GM12872 (cell line): ENCODE results near the gene SH2B2.

Experiments
- CTCF ChIP-seq: IDR thresholded peaks from 3 replicates; pipeline ENCODE4 v1.5.1; 2011; ENCODE audit warnings: low read depth, mild to moderate bottlenecking, low read length, moderate library complexity; ENCODE audit not compliant: insufficient read depth

The SH2B2 gene

DNA sequence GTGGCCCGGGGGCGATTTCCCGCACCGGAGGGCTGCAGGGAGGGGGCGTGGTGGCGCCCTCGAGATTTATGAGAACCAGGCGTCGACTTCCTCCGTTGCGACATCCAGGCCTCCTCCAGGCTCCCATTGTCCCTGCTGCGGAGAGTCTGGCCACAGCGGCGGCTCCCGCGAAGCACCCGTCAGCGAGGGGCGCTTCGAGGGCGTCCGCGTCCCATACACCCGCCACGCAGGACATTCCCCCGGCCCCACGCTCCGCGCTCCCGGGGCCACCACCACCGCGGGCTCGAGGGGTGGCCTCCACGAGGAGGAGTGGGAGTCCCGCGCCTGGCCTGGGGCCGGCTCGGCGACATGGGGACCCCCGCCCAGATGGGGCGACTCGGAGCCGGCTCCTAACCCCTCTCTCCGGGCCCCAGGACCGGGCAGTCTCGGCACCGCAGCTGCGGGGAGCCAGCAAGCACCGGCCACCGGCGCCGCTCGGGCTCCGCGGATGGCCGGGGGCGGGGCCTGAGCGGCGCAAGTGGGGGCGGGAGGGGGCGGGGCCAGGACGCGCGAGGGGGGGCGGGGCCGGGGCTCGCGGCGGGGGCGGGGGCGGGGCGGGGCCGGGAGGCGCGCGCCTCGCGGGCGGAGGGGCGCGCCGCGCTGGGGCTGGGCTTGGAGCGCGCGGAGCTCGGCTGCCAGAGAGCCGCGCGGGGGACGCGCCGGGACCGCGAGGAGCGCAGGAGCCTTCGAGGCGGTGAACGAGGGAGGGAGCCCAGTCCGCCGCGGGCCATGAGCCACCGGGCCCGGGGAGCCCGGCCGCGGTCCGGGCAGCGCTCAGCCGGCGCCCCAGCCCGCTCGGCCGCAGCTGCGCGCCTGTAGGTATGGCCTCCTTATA is at the start of gene SH2B2:
Gene SH2B2, plus strand, starts transcription at position 632 of the 874 bp plus-strand sequence. CDS start 13,683 bp downstream, outside the sequence.
- no peak for TF ChIP-seq CTCF

- TF ChIP-seq CTCF, result no peak
These were observed 47.4 kb upstream of the SH2B2 start for GRCh38 chr7:102239206-102239820.

GRCh38 chr7:102241431-102241830 is 45.2 kb upstream of the SH2B2 start:
- no peak for TF ChIP-seq CTCF

DNA sequence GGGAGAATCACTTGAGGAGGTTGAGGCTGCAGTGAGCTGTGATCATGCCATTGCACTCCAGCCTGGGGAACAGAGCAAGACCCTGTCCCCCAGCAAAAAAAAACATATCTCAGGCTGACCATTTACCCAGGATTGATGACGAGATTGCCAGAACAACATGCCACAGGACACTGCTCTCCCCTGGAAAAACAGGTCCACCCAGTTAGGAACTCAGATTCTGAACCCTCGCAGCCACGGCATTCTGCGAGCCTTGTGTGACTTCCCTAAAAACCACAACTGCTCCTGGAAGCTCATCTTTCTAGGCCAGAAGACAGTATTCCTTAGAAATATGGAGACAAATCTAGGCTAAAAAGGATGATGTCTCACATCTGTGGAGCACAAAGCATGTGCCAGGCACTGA is 42.1 kb upstream of the SH2B2 start:
- no peak for TF ChIP-seq CTCF

DNA sequence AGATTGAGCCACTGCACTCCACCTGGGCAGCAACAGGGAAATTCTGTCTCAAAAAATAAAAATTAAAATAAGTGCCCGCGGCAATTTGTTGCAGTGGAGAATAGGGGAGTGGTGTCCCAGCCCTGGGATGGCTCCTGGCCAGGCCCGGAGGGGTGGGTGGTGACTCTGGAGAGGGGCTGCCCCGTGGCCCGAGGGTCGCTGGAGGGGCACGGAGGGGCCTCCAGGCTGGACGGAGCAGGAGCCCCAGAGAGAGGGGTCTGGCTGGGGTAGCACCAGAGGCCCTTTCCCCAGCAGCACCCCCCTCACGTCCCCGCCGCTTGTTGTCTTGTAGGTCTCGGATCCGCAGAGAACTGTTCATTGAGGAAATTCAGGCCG is 38.6 kb upstream of the SH2B2 start:
- no peak for TF ChIP-seq CTCF

DNA sequence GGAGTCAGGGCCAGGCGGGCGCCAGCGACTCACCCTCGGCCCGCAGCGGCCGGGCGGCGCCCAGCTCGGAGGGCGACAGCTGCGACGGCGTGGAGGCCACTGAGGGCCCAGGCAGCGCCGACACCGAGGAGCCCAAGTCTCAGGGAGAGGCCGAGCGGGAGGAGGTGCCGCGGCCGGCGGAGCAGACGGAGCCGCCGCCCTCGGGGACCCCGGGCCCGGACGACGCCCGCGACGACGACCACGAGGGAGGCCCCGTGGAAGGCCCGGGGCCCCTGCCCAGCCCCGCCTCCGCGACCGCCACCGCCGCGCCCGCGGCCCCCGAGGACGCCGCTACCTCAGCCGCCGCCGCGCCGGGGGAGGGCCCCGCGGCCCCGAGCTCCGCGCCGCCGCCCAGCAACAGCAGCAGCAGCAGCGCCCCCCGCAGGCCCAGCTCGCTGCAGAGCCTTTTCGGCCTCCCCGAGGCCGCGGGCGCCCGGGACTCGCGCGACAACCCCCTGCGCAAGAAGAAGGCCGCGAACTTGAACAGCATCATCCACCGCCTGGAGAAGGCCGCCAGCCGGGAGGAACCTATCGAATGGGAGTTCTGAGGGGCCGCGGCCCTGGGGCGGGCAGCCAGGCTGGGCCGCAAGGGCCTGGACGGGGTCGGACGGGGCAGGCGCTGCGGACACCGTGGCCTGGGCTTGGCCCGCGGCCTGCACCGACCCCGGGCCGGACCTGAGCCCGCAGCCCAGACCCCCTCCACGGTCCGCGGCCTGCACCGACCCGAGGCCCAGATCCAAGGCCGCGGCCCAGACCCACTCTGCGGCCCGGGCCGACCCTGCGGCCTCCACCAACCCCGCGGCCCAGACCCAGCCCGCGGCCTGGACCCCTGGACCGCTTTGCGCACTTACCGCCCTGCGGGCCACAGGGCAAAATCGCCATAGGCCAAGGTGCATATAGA is 37.9 kb upstream of the SH2B2 start:
- TF ChIP-seq CTCF, result no peak
